ENCODE data around the gene ITIH4.

The ITIH4 gene

GRCh38 chr3:52848617-52849016 lies 18.1 kb upstream of the ITIH4 start:
- DNase-seq (ENCODE audit: low spot score): no peak

GRCh38 chr3:52847726-52848125 lies 17.3 kb upstream of the ITIH4 start:
- DNase-seq (ENCODE audit: low spot score): no peak

GRCh38 chr3:52847241-52847640 lies 16.8 kb upstream of the ITIH4 start:
- no peak for DNase-seq (ENCODE audit: low spot score)

- DNase-seq (ENCODE audit: low spot score): no peak
Measured at GRCh38 chr3:52846432-52846965, 16.0 kb upstream of the ITIH4 start.

- DNase-seq (ENCODE audit: low spot score): no peak
Measured at GRCh38 chr3:52845691-52846431, 15.4 kb upstream of the ITIH4 start.

GRCh38 chr3:52845157-52845556 lies 14.7 kb upstream of the ITIH4 start:
- no peak for DNase-seq (ENCODE audit: low spot score)

GRCh38 chr3:52844290-52844975 lies 14.0 kb upstream of the ITIH4 start:
- DNase-seq (ENCODE audit: low spot score): no peak

GRCh38 chr3:52843881-52844280 lies 13.4 kb upstream of the ITIH4 start:
- no peak for DNase-seq (ENCODE audit: low spot score)

GRCh38 chr3:52843108-52843865 lies 12.8 kb upstream of the ITIH4 start:
- DNase-seq (ENCODE audit: low spot score): no peak

- no peak for DNase-seq (ENCODE audit: low spot score)
Measured at GRCh38 chr3:52842424-52842823, 12.0 kb upstream of the ITIH4 start.

- DNase-seq (ENCODE audit: low spot score): no peak
Measured at GRCh38 chr3:52841981-52842340, 11.5 kb upstream of the ITIH4 start.

- no peak for DNase-seq (ENCODE audit: low spot score)
Measured at GRCh38 chr3:52841211-52841980, 10.9 kb upstream of the ITIH4 start.

GRCh38 chr3:52839892-52840545 lies 9.5 kb upstream of the ITIH4 start:
- DNase-seq (ENCODE audit: low spot score): no peak

GRCh38 chr3:52839268-52839575 lies 8.8 kb upstream of the ITIH4 start:
- no peak for DNase-seq (ENCODE audit: low spot score)

GRCh38 chr3:52838561-52839267 lies 8.2 kb upstream of the ITIH4 start:
- no peak for DNase-seq (ENCODE audit: low spot score)

- DNase-seq (ENCODE audit: low spot score): no peak
Measured at GRCh38 chr3:52836986-52837385, 6.5 kb upstream of the ITIH4 start.

GRCh38 chr3:52836471-52836845 lies 6.0 kb upstream of the ITIH4 start:
- DNase-seq (ENCODE audit: low spot score): no peak

GRCh38 chr3:52835766-52836470 lies 5.4 kb upstream of the ITIH4 start:
- DNase-seq (ENCODE audit: low spot score): no peak

- DNase-seq (ENCODE audit: low spot score): no peak
Measured at GRCh38 chr3:52834871-52835501, 4.5 kb upstream of the ITIH4 start, which contains the start of gene MUSTN1. TSS of gene MUSTN1 (minus strand) at chr3:52835019. CDS start at chr3:52834948, 71 bp downstream.

- DNase-seq (ENCODE audit: low spot score): no peak
Measured at GRCh38 chr3:52833202-52833601, 2.7 kb upstream of the ITIH4 start.
